Esophagus mucosa (tissue), 1 donor: ENCODE measurements around the gene SDK1. TPM values are rescaled to one million over a fixed set of nuclear protein-coding genes. Genes with fewer than 3 reads are reported as not detected.

Experiments used
- ATAC-seq: fragments of 200-7000 bp; cut with Tn5 transposase; one replicate; pipeline ENCODE4 v1.9.1; 2020
- total RNA-seq: library from RNA; stranded (reverse); gene quantifications from one replicate; pipeline ENCODE4 v1.2.4, GENCODE V29; 2023
- donor health status: DM: yes; HTN: yes; CAD: no.

The SDK1 gene, protein sequence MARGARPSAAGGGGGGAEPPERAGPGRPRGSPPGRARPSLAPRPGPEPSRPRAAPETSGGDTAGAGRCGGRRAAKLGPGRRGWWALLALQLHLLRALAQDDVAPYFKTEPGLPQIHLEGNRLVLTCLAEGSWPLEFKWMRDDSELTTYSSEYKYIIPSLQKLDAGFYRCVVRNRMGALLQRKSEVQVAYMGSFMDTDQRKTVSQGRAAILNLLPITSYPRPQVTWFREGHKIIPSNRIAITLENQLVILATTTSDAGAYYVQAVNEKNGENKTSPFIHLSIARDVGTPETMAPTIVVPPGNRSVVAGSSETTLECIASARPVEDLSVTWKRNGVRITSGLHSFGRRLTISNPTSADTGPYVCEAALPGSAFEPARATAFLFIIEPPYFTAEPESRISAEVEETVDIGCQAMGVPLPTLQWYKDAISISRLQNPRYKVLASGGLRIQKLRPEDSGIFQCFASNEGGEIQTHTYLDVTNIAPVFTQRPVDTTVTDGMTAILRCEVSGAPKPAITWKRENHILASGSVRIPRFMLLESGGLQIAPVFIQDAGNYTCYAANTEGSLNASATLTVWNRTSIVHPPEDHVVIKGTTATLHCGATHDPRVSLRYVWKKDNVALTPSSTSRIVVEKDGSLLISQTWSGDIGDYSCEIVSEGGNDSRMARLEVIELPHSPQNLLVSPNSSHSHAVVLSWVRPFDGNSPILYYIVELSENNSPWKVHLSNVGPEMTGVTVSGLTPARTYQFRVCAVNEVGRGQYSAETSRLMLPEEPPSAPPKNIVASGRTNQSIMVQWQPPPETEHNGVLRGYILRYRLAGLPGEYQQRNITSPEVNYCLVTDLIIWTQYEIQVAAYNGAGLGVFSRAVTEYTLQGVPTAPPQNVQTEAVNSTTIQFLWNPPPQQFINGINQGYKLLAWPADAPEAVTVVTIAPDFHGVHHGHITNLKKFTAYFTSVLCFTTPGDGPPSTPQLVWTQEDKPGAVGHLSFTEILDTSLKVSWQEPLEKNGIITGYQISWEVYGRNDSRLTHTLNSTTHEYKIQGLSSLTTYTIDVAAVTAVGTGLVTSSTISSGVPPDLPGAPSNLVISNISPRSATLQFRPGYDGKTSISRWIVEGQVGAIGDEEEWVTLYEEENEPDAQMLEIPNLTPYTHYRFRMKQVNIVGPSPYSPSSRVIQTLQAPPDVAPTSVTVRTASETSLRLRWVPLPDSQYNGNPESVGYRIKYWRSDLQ (N-terminal part only)
- total RNA-seq = 1.0 TPM

GRCh38 chr7:3300651-3301448 is at the start of gene SDK1:
Gene SDK1, plus strand, starts transcription at chr7:3301252. Its CDS starts 335 bp downstream, at chr7:3301587.
- peak; percentile 96 for ATAC-seq

DNA sequence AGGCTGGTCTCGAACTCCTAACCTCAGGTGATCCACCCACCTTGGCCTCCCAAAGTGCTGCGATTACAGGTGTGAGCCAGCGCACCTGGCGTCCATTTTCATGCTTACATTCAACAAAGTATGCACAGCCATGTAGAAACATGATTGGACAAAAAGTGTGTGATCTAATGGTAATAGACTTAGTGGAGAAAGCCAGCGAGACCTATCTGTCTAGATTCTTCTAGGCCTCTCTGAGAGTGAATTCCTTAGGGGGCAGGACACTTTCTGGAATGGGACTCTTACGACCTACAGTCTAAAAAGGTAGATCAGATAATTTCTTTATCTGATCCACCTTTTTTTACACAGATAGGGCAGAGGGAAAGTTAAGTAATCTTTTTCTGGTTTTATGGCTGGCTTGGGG is 46.3 kb upstream of the SDK1 start:
- ATAC-seq = no peak

GRCh38 chr7:3259711-3260400 is 41.2 kb upstream of the SDK1 start:
- no peak for ATAC-seq

DNA sequence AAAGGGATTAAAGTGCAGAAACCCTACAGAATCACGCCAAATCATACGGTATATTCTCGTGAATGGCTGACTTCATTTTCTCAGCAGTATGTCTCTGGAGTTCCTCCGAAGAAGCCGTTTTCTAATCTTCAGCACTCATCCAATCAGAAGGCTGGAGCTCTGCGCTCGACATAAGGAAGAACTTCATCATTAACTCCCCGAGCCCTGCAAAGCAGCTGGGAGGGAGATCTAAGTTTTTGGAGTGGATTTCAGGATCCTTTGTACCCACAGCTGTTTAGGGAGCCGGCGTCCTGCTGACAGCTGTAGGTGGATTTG is 40.7 kb upstream of the SDK1 start:
- no peak for ATAC-seq

- ATAC-seq = no peak
Measured at GRCh38 chr7:3264693-3265339, 36.2 kb upstream of the SDK1 start.

DNA sequence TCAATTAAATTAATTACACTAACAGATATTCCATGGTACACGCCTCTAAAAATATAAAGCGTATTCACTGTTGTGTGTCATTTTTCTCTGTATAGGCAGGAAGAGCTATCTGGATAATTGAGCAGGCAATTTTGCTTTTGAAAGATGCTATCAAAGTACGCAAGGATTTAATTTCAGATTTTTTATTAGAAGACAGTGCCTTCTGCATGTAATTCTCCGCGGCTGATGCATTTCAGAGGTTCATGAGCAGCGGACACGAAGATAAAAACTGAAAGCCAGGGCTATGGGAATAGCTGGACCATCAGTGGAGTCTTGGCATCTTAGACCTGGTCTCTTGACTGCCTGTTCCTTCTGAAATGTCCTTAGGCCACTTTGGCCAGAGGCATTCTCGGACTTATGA is 35.7 kb upstream of the SDK1 start:
- ATAC-seq = no peak

DNA sequence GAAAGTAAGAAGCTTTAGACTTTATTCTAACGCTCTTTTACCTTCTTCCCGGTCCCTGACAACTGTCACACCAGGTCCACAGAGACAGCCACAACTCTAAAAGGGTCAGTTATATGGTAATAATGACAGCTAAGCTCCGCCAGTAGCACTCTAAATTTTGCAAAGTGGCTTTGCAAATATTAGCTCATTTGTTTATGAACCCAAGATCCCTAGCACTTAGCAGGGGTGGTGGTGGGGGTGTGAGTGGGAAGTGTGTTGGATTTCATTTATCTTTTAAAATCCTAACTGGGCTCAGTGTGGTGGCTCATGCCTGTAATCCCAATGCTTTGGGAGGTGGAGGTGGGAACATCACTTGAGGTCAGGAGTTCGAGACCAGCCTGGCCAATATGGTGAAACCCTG is 34.8 kb upstream of the SDK1 start:
- ATAC-seq = no peak

DNA sequence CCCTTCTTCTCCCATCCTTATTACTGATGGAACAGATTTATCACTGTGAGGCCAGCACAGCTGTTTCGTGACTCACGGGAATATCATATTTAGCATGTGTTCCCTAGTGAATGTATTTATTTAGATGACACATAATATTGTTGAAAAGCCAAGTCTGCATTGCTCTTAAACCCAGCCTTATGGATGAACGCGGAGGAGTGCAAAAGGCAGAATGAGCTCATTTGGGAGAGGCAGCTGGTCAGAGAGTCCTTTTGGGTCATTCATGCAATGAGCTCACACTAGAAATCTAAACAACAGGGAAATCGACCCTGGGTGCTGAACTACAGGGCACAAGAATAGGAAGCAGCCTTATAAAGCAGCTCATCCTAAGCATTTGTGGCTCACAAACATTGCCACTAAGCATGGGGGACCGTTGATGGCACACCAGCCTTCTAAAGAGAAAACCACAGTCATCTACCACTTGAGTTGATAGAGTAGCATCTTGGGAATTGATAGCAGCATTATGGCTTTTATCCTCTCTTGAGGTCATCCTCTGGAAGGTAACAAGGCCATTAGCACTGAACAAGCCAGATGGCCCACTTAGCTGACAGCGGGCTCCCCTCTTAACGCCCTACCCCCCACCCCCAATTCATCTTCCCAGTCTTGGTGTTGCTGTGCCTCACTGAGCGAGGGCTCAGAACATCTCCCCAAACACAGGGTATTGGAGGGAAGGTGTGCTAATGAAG is 32.9 kb upstream of the SDK1 start:
- peak; percentile 36 for ATAC-seq

GRCh38 chr7:3270362-3270761 is 30.7 kb upstream of the SDK1 start:
- ATAC-seq = no peak

DNA sequence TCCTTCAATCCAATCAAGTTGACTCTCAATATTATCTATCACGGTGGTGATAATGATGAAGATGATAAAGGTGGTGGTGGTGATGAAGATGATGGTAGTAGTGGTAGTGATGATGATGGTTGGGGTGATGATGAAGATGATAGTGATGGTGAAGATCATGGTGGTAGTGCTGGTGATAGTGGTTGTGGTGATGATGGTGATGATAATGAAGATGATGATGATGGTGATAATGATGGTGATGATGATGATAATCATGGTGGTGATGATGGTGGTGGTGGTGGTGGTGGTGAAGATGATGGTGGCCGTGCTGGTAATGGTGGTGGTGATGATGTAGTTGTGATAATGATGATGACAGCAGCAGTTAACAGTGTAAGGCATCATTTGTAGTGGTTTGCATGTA is 29.8 kb upstream of the SDK1 start:
- no peak for ATAC-seq

- ATAC-seq = no peak
Measured at GRCh38 chr7:3272691-3273141, 28.3 kb upstream of the SDK1 start.

DNA sequence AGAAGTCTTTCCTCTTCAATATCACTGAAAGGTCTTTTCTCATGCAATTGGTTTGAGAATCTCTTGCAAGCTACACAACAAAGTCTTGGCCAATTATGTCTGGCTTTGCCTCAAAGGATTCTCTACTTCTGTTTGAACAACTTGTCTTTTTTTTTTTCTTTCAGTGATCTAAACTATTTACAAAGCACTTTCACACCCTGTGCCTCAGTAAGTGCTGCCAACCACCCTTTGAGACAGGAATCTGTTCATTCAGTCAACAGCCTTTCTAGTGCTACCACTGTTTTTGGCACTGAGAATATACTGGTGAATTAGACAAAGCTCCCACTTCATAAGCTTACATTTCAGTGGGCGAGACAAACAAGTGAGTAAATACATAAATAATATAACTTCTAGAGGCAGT is 26.9 kb upstream of the SDK1 start:
- no peak for ATAC-seq

DNA sequence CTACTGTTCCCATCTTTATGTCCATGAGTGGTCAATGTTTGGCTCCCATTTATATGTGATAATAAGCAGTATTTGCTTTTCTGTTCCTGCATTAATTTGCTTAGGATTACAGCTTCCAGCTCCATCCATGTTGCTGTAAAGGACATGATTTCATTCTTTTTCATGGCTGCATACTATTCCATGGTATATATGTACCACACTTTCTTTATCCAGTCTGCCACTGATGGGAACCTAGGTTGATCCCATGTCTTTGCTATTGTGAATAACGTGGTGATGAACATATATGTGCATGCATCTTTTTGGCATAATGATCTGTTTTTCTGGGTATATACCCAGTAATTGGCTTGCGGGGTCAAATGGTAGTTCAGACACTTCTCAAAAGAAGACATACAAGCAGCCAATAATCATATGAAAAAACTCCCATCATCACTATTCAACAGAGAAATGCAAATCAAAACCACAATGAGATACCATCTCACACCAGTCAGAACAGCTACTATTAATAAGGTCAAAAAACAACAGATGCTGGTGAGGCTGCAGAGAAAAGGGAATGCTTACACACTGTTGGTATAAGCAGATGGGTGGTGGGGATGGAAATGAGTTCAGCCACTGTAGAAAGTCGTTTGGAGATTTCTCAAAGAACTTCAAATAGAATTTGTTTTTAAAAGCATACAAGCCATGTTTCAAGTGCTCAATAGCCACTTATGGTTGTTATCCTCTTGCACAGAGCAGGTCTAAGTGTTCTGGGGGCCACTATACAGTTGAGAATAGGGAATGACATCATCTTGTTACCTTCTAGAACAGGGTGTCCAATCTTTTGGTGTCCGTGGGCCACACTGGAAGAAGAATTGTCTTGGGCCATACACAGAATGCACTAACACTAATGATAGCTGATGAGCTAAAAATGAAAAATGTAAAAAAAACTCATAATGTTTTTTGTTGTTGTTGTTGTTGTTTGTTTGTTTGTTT is 23.2 kb upstream of the SDK1 start:
- ATAC-seq = no peak

DNA sequence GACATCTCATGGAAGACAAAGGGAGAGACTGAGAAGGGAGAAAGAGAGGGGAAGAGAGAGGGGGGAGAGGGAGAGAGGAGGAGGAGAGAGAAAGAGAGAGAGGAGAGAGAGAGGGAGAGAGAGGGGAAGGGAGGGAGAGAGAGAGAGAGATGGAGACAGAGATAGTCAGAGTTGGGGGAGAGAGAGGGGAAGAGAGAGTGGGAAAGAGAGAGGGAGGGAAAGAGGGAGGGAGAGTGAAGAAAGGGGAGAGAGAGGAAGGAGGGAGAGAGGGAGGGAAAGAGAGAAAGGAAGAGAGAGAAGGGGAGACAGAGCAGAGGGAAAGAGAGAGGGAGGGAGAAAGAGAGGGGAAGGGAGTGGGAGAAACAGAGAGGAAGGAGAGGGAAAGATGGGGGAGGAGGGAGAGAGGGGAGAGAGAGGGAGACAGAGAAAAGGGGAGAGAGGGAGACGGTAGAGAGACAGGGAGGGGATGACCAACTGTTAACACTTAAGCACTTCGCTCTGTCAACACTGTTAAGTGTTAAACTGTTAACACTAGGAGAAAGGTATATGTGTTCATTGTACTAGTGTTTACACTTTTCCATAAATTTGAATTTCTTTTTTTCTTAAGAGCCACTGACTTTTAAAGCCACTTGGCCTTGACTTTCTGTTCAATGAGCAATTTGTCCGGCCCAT is 21.8 kb upstream of the SDK1 start:
- no peak for ATAC-seq

GRCh38 chr7:3280445-3280844 is 20.6 kb upstream of the SDK1 start:
- no peak for ATAC-seq

GRCh38 chr7:3280946-3281656 is 20.0 kb upstream of the SDK1 start:
- ATAC-seq = no peak

- peak; percentile 25 for ATAC-seq
Measured at GRCh38 chr7:3282457-3282856, 18.6 kb upstream of the SDK1 start.
